SK-N-SH (cell line): Measurements from ENCODE around the gene ZNF385C. TPM values are rescaled to one million over a fixed set of nuclear protein-coding genes. Genes with fewer than 3 reads are reported as not detected.
A peak's percentile ranks its signal among the peaks of the same experiment; 100 is the strongest.

ENCODE experiments used
- CTCF ChIA-PET: fragments of 300-600, 350-600 bp; formaldehyde crosslinking; extraction: SDS; loops from one replicate; lab custom pipeline; 2021; lab: Yijun Ruan, JAX
- POLR2A ChIA-PET: fragments of 350-600 bp; sonication (Branson Sonifier 250); formaldehyde crosslinking; extraction: SDS; loops from one replicate; lab custom pipeline; 2020; ENCODE audit warnings: antibody characterized with exemption, inconsistent platforms; lab: Yijun Ruan, JAX
- DNase-seq: peaks from one replicate; pipeline ENCODE4 v3.0.0; 2012
- H2AFZ ChIP-seq: fragments of 200-600 bp; sonication (generic); 2 replicates; pipeline ENCODE4 v1.8.1; 2016; ENCODE audit warnings: antibody characterized with exemption, mild to moderate bottlenecking, low read depth
- H3F3A ChIP-seq: fragments of 200-600 bp; sonication (generic); replicated peaks from 2 replicates; pipeline ENCODE3; 2016; ENCODE audit warnings: antibody characterized with exemption, mild to moderate bottlenecking; ENCODE audit not compliant: insufficient read depth
- H3K27ac ChIP-seq, 2 experiments: fragments of 200-500 bp in 1 of 2; fragments of 200-600 bp in 1 of 2; sonication (Bioruptor generic) in 1 of 2; sonication (generic), shearing (Covaris generic) in 1 of 2; 2 replicates each; pipeline versions ENCODE4 v1.5.1 to v1.6.1; 2014 to 2016; ENCODE audit warnings: low read depth in 2 of 2, inconsistent platforms in 1 of 2, low read length in 1 of 2, mild to moderate bottlenecking in 1 of 2, mixed read lengths in 1 of 2
- H3K27me3 ChIP-seq: fragments of 200-600 bp; sonication (generic), shearing (Covaris generic); 2 replicates; pipeline ENCODE4 v1.6.1; 2016; ENCODE audit warnings: mixed run types; ENCODE audit not compliant: insufficient read depth
- H3K36me3 ChIP-seq, 2 experiments: fragments of 200-500 bp in 1 of 2; fragments of 200-600 bp in 1 of 2; sonication (Bioruptor generic) in 1 of 2; sonication (generic) in 1 of 2; replicated peaks in 1 of 2; 2 replicates each; pipeline versions ENCODE3 to v1.5.1; 2014 to 2016; ENCODE audit warnings: low read length in 1 of 2, mild to moderate bottlenecking in 1 of 2; ENCODE audit not compliant: insufficient read depth in 2 of 2, control insufficient read depth in 1 of 2
- H3K4me1 ChIP-seq, 2 experiments: fragments of 200-500 bp in 1 of 2; fragments of 200-600 bp in 1 of 2; sonication (Bioruptor generic) in 1 of 2; sonication (generic), shearing (Covaris generic) in 1 of 2; 2 replicates each; pipeline versions ENCODE4 v1.5.1 to v1.6.1; 2014 to 2016; ENCODE audit warnings: low read depth in 1 of 2, low read length in 1 of 2, mixed run types in 1 of 2; ENCODE audit not compliant: insufficient read depth in 2 of 2, control insufficient read depth in 1 of 2
- H3K4me2 ChIP-seq: fragments of 200-600 bp; sonication (generic), shearing (Covaris generic); 2 replicates; pipeline ENCODE4 v1.6.1; 2017; ENCODE audit warnings: mixed run types
- H3K4me3 ChIP-seq, 2 experiments: fragments of 200-500 bp in 1 of 2; fragments of 200-600 bp in 1 of 2; sonication (Bioruptor generic) in 1 of 2; sonication (generic), shearing (Covaris generic) in 1 of 2; 2 replicates each; pipeline versions ENCODE4 v1.5.1 to v1.8.1; 2014 to 2016; ENCODE audit warnings: low read depth in 2 of 2, inconsistent platforms in 1 of 2, low read length in 1 of 2, mild to moderate bottlenecking in 1 of 2, mixed read lengths in 1 of 2, moderate library complexity in 1 of 2
- H3K79me2 ChIP-seq: fragments of 200-600 bp; sonication (generic); 2 replicates; pipeline ENCODE4 v1.8.1; 2017; ENCODE audit warnings: mild to moderate bottlenecking; ENCODE audit not compliant: insufficient read depth
- H3K9ac ChIP-seq: fragments of 200-600 bp; sonication (generic); 2 replicates; pipeline ENCODE4 v1.6.1; 2017; ENCODE audit warnings: mixed run types
- H3K9me2 ChIP-seq: fragments of 200-600 bp; sonication (generic); 2 replicates; pipeline ENCODE4 v1.6.1; 2017; ENCODE audit warnings: mixed run types
- H3K9me3 ChIP-seq: fragments of 200-600 bp; sonication (generic); 2 replicates; pipeline ENCODE4 v1.6.1; 2017; ENCODE audit warnings: mixed run types, mild to moderate bottlenecking, moderate library complexity
- H4K20me1 ChIP-seq: fragments of 200-600 bp; sonication (generic); 2 replicates; pipeline ENCODE4 v1.6.1; 2017; ENCODE audit warnings: mild to moderate bottlenecking, mixed run types; ENCODE audit not compliant: insufficient read depth
- EP300 ChIP-seq, 2 experiments: IDR thresholded peaks; 2 replicates each; pipeline versions ENCODE4 v1.4.0 to v1.6.1; 2012; ENCODE audit warnings: borderline replicate concordance in 1 of 2, low read depth in 1 of 2, low read length in 1 of 2
- FOSL2 ChIP-seq: IDR thresholded peaks from 2 replicates; pipeline ENCODE4 v1.4.0; 2012; ENCODE audit warnings: low read depth, mild to moderate bottlenecking, moderate library complexity, borderline replicate concordance
- FOXJ3 ChIP-seq: sonication (generic); formaldehyde crosslinking; IDR thresholded peaks from 2 replicates; pipeline ENCODE4 v1.5.1; 2020; ENCODE audit warnings: mild to moderate bottlenecking, missing genetic modification reagents
- FOXM1 ChIP-seq: IDR thresholded peaks from 2 replicates; pipeline ENCODE4 v1.4.0; 2012; ENCODE audit warnings: low read depth, mild to moderate bottlenecking
- GABPA ChIP-seq: IDR thresholded peaks from 2 replicates; pipeline ENCODE4 v1.4.0; 2012; ENCODE audit warnings: low read depth, mild to moderate bottlenecking
- JUND ChIP-seq: IDR thresholded peaks from 2 replicates; pipeline ENCODE4 v1.4.0; 2012
- MXI1 ChIP-seq: IDR thresholded peaks from 2 replicates; pipeline ENCODE4 v1.6.1; 2012; ENCODE audit warnings: mild to moderate bottlenecking, low read depth, low read length, improper control_type of control experiment
- RAD21 ChIP-seq: IDR thresholded peaks from 2 replicates; pipeline ENCODE4 v1.6.1; 2012; ENCODE audit warnings: mild to moderate bottlenecking, low read length
- SIN3A ChIP-seq: IDR thresholded peaks from 2 replicates; pipeline ENCODE4 v1.6.1; 2012; ENCODE audit warnings: low read depth, mild to moderate bottlenecking, low read length, moderate library complexity, borderline replicate concordance
- SMC3 ChIP-seq: IDR thresholded peaks from 2 replicates; pipeline ENCODE4 v1.6.1; 2012; ENCODE audit warnings: low read depth, low read length, improper control_type of control experiment
- TAF1 ChIP-seq: IDR thresholded peaks from 2 replicates; pipeline ENCODE4 v1.6.1; 2012; ENCODE audit warnings: low read depth, mild to moderate bottlenecking, low read length, moderate library complexity, borderline replicate concordance
- TEAD4 ChIP-seq: IDR thresholded peaks from 2 replicates; pipeline ENCODE4 v1.4.0; 2012; ENCODE audit warnings: mild to moderate bottlenecking, borderline replicate concordance; ENCODE audit not compliant: insufficient read depth
- USF2 ChIP-seq: fragments of 150-350 bp; IDR thresholded peaks from 2 replicates; pipeline ENCODE4 v1.6.1; 2017; ENCODE audit warnings: antibody characterized with exemption, low read length, low read depth, borderline replicate concordance
- YY1 ChIP-seq: IDR thresholded peaks from 2 replicates; pipeline ENCODE4 v1.4.0; 2012; ENCODE audit warnings: low read depth, mild to moderate bottlenecking
- ZBTB33 ChIP-seq: IDR thresholded peaks from 2 replicates; pipeline ENCODE4 v1.4.0; 2012; ENCODE audit warnings: low read depth, borderline replicate concordance
- WGBS: methylation state at CpG from one replicate; pipeline ENCODE4 v1.1.6; 2017; ENCODE audit warnings: low lambda C conversion rate; 5-methylcytosine and 5-hydroxymethylcytosine counted together
- polyA plus RNA-seq, 3 experiments: library from polyadenylated mRNA; depleted of rRNA; stranded (reverse); fragments of >200 nt; gene quantifications; 2 replicates each; pipeline ENCODE4 v1.2.3, GENCODE V29; 2012

Gene ZNF385C
- polyA plus RNA-seq, 1 of the 3 experiments (the other 2 are of a cell fraction), result 0.05 TPM

GRCh38 chr17:42112552-42113176 lies 14.4 kb upstream of the ZNF385C start, which contains the start of gene DHX58 (continued):
- TF ChIP-seq ZBTB33, result no peak
- no peak for TF ChIP-seq JUND
- TF ChIP-seq TEAD4, result no peak
- no peak for TF ChIP-seq YY1
- TF ChIP-seq MXI1, result no peak
- no peak for TF ChIP-seq FOXJ3 (CRISPR knock-in tag)

GRCh38 chr17:42111871-42112551 lies 13.7 kb upstream of the ZNF385C start:
- POLR2A ChIA-PET, result no interaction called here
- no peak for DNase-seq

GRCh38 chr17:42111265-42111636 lies 13.0 kb upstream of the ZNF385C start:
- TF ChIP-seq RAD21, result no peak
- no peak for TF ChIP-seq FOXM1
- no peak for TF ChIP-seq TEAD4
- TF ChIP-seq TAF1, result no peak
- TF ChIP-seq GABPA, result no peak
- TF ChIP-seq USF2, result no peak
- no peak for TF ChIP-seq FOSL2
- no peak for TF ChIP-seq SMC3
- TF ChIP-seq MXI1, result no peak
- TF ChIP-seq EP300 (IDR thresholded peaks at IDR 0.05; ENCODE audit: borderline replicate concordance in 1 of 2, low read depth in 1 of 2, low read length in 1 of 2), result no peak
- H3K79me2 ChIP-seq, result no peaks in the 10 kb centered on the region
- H3K9me2 ChIP-seq, result no peaks in the 10 kb centered on the region
- H3K9ac ChIP-seq, result no peak overlapping the region
- no peaks in the 10 kb centered on the region for H3F3A ChIP-seq
- ChIA-PET POLR2A (no interaction called here), CTCF (interaction anchor here (1.5 to 29.9 kb wide), 5 partner anchors 10 to 148 kb away, joined by 7 to 496 read pairs (median 10); partner anchors contain the start of genes DNAJC7, KAT2A and NKIRAS2)
- WGBS, result 72% methylated on average over 7 of the region's 11 CpGs
- peaks cover 3 to 22% of the 10 kb centered on the region in 2 experiments for H3K36me3 ChIP-seq
- no peak overlapping the region for H3K27ac ChIP-seq
- H3K4me3 ChIP-seq, result no peak overlapping the region
- no peak overlapping the region for H3K4me2 ChIP-seq
- H2AFZ ChIP-seq, result no peak overlapping the region
- peaks cover 0 to 11% of the 10 kb centered on the region in 2 experiments; a peak in 1 of 4 replicates for H3K4me1 ChIP-seq
- H3K9me3 ChIP-seq, result no peaks in the 10 kb centered on the region
- no peaks in the 10 kb centered on the region for H4K20me1 ChIP-seq
- peak; percentile 51 for DNase-seq
- H3K27me3 ChIP-seq, result no peaks in the 10 kb centered on the region

More at GRCh38 chr17:42111871-42112551, 13.7 kb upstream of the ZNF385C start:
- Histone ChIP-seq H3K79me2 (no peaks in the 10 kb centered on the region), H3K4me2 (no peak overlapping the region), H3K9me3 (no peaks in the 10 kb centered on the region), H3K27me3 (no peaks in the 10 kb centered on the region), H4K20me1 (no peaks in the 10 kb centered on the region), H2AFZ (no peak overlapping the region), H3K4me3 (no peak overlapping the region), H3K9me2 (no peaks in the 10 kb centered on the region), H3F3A (no peaks in the 10 kb centered on the region), H3K4me1 (peaks cover 0 to 11% of the 10 kb centered on the region in 2 experiments; a peak in 1 of 4 replicates), H3K27ac (no peak overlapping the region), H3K9ac (no peak overlapping the region), H3K36me3 (peaks cover 5 to 24% of the 10 kb centered on the region in 2 experiments)
- TF ChIP-seq USF2 (no peak), SIN3A (no peak)
- 87% methylated on average over 5 of the region's 12 CpGs for WGBS
- CTCF ChIA-PET, result interaction anchor here (1.5 to 29.9 kb wide), 6 partner anchors 9 to 152 kb away, joined by 3 to 496 read pairs (median 9); partner anchors contain the start of genes DNAJC7, KAT2A and NKIRAS2
